ENCODE measurements around the gene SLCO2A1.

- no peak for TF ChIP-seq EP300 (IDR thresholded peaks at IDR 0.05; ENCODE audit: low read depth)
- TF ChIP-seq, protein P1, sequence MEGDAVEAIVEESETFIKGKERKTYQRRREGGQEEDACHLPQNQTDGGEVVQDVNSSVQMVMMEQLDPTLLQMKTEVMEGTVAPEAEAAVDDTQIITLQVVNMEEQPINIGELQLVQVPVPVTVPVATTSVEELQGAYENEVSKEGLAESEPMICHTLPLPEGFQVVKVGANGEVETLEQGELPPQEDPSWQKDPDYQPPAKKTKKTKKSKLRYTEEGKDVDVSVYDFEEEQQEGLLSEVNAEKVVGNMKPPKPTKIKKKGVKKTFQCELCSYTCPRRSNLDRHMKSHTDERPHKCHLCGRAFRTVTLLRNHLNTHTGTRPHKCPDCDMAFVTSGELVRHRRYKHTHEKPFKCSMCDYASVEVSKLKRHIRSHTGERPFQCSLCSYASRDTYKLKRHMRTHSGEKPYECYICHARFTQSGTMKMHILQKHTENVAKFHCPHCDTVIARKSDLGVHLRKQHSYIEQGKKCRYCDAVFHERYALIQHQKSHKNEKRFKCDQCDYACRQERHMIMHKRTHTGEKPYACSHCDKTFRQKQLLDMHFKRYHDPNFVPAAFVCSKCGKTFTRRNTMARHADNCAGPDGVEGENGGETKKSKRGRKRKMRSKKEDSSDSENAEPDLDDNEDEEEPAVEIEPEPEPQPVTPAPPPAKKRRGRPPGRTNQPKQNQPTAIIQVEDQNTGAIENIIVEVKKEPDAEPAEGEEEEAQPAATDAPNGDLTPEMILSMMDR (IDR thresholded peaks at IDR 0.05) = no peak
- no peak for TF ChIP-seq POLR2AphosphoS5 (IDR thresholded peaks at IDR 0.05)
- no peak for TF ChIP-seq POLR2A (IDR thresholded peaks at IDR 0.05)
These were observed 130.4 kb downstream of the SLCO2A1 start for GRCh38 chr3:133899311-133899710.
